Measurements from ENCODE around the gene TNFRSF17.

- no peak for TF ChIP-seq CTCF (IDR thresholded peaks at IDR 0.05)
- TF ChIP-seq POLR2A (IDR thresholded peaks at IDR 0.05) = no peak
Observed at GRCh38 chr16:11976850-11977375, 11.9 kb downstream of the TNFRSF17 start.

Data from esophagus squamous epithelium (tissue), 4 donors.